HCT116 (cell line): ENCODE data around the gene ITGA11. TPM values are rescaled to one million over a fixed set of nuclear protein-coding genes. Genes with fewer than 3 reads are reported as not detected.

ENCODE experiments used
- CEBPB ChIP-seq: IDR thresholded peaks from 2 replicates; pipeline ENCODE4 v1.6.1; 2012; ENCODE audit warnings: low read depth
- EGR1 ChIP-seq: IDR thresholded peaks from 2 replicates; pipeline ENCODE4 v1.6.1; 2012; ENCODE audit warnings: low read depth
- EZH2 ChIP-seq: fragments of 200-600 bp; sonication (generic); IDR thresholded peaks from 2 replicates; pipeline ENCODE4 v1.6.1; 2017; ENCODE audit warnings: antibody characterized with exemption, mixed run types
- FOSL1 ChIP-seq: IDR thresholded peaks from 2 replicates; pipeline ENCODE4 v1.6.1; 2012; ENCODE audit warnings: low read depth
- MAX ChIP-seq: IDR thresholded peaks from 2 replicates; pipeline ENCODE4 v1.6.1; 2012
- POLR2A ChIP-seq: IDR thresholded peaks from 2 replicates; pipeline ENCODE4 v1.7.0; 2011; ENCODE audit warnings: borderline replicate concordance; ENCODE audit not compliant: insufficient read depth, insufficient read length; ENCODE audit errors: extremely low read depth
- REST ChIP-seq: IDR thresholded peaks from 2 replicates; pipeline ENCODE4 v1.6.1; 2012; ENCODE audit warnings: low read depth
- SIN3A ChIP-seq: IDR thresholded peaks from 2 replicates; pipeline ENCODE4 v1.6.1; 2012; ENCODE audit warnings: low read depth
- SP1 ChIP-seq: IDR thresholded peaks from 2 replicates; pipeline ENCODE4 v1.6.1; 2012; ENCODE audit warnings: low read depth
- SRF ChIP-seq: IDR thresholded peaks from 2 replicates; pipeline ENCODE4 v1.6.1; 2012; ENCODE audit warnings: low read depth
- TCF7L2 ChIP-seq: IDR thresholded peaks from 2 replicates; pipeline ENCODE4 v1.7.0; 2011; ENCODE audit warnings: borderline replicate concordance, inconsistent platforms; ENCODE audit not compliant: insufficient read depth, insufficient read length; ENCODE audit errors: extremely low read depth
- YY1 ChIP-seq: IDR thresholded peaks from 2 replicates; pipeline ENCODE4 v1.6.1; 2011; ENCODE audit warnings: low read length, low read depth, moderate library complexity, mild to moderate bottlenecking; ENCODE audit not compliant: insufficient replicate concordance; ENCODE audit errors: extremely low read depth
- ZBTB33 ChIP-seq: IDR thresholded peaks from 2 replicates; pipeline ENCODE4 v1.6.1; 2011; ENCODE audit warnings: mild to moderate bottlenecking, low read length, moderate library complexity; ENCODE audit not compliant: insufficient replicate concordance; ENCODE audit errors: extremely low read depth
- ZFX ChIP-seq: fragments of 450-650 bp; IDR thresholded peaks from 2 replicates; pipeline ENCODE4 v1.6.1; 2017
- ZNF274 ChIP-seq: fragments of 200-500 bp; sonication (Bioruptor generic); IDR thresholded peaks from 2 replicates; pipeline ENCODE4 v1.6.1; 2014; ENCODE audit warnings: mild to moderate bottlenecking, low read depth, low read length, inconsistent platforms
- total RNA-seq: library from RNA; stranded (reverse); gene quantifications from one replicate; pipeline ENCODE4 v1.2.1, GENCODE V29; 2021; ENCODE audit not compliant: unreplicated experiment

Gene ITGA11
- total RNA-seq, 1 experiment from 2014 or later = not detected

GRCh38 chr15:68271854-68272471, 160.0 kb downstream of the ITGA11 start (continued):
- TF ChIP-seq REST (no peak), POLR2A (no peak), ZNF274 (no peak), SP1 (peak; percentile 92), ZBTB33 (no peak), YY1 (peak; percentile 64), SIN3A (peak; percentile 41; the same call in 1 of the 2 replicates), FOSL1 (peak; percentile 75), CEBPB (no peak), TCF7L2 (no peak), MAX (peak; percentile 64), ZFX (no peak; the same call in 1 of the 2 replicates), EGR1 (peak; percentile 90), SRF (0 out of 2 replicates have a peak, but pooled peaks have one; percentile 15), EZH2 (no peak)
